Spleen (tissue), 7 donors: ENCODE measurements around the gene C16orf86.

ENCODE experiments used
- POLR2A ChIP-seq, 3 donors: fragments of 450-650 bp; IDR thresholded peaks; one replicate each; pipeline ENCODE4 v1.5.1; 2017; ENCODE audit warnings: antibody characterized with exemption in 3 of 3, mild to moderate bottlenecking in 1 of 3
- POLR2AphosphoS5 ChIP-seq, 3 donors: sonication (generic); formaldehyde crosslinking; IDR thresholded peaks; one replicate each; pipeline ENCODE4 v1.5.1; 2017; ENCODE audit warnings: antibody characterized with exemption in 3 of 3
- TF ChIP-seq, protein P1 (sequence below), 11 experiments: fragments of 200-600 bp in 7 of 11; fragments of 450-650 bp in 4 of 11; sonication (generic) in 4 of 11; IDR thresholded peaks in 8 of 11; conservative IDR thresholded peaks in 3 of 11; 1 replicate in 7 of 11; 2 replicates in 4 of 11; pipeline versions ENCODE4 v1.4.0 to v1.8.0; 2016 to 2021; ENCODE audit warnings: antibody characterized with exemption in 11 of 11, inconsistent platforms in 4 of 11, mild to moderate bottlenecking in 1 of 11
- donor health status: DM: no; HTN: no; CAD: no; lungs with moderate emphysema.
- donor health status: DM: no; HTN: no; CAD: no.
- donor health status: DM: no; HTN: no; CAD: no.

DNA sequence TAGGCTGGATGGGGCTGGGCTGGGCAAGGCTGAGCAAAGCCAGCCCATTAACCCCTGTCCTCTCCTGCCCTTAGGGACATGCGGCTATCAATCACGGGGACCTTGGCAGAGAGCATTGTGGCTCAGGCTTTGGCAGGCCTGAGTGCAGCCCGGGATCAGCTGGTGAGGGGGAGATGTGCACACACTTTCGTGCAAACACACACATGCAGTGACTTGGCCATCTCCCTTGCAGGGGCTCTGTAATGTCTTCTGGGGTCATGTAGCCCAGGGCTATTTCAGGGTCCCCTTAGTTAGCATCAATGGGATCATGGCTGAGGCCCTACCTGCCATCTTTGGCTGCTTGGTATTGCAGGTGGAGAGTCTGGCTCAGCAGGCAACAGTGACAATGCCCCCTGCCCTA lies 14.8 kb upstream of the C16orf86 start:
- TF ChIP-seq, protein P1, sequence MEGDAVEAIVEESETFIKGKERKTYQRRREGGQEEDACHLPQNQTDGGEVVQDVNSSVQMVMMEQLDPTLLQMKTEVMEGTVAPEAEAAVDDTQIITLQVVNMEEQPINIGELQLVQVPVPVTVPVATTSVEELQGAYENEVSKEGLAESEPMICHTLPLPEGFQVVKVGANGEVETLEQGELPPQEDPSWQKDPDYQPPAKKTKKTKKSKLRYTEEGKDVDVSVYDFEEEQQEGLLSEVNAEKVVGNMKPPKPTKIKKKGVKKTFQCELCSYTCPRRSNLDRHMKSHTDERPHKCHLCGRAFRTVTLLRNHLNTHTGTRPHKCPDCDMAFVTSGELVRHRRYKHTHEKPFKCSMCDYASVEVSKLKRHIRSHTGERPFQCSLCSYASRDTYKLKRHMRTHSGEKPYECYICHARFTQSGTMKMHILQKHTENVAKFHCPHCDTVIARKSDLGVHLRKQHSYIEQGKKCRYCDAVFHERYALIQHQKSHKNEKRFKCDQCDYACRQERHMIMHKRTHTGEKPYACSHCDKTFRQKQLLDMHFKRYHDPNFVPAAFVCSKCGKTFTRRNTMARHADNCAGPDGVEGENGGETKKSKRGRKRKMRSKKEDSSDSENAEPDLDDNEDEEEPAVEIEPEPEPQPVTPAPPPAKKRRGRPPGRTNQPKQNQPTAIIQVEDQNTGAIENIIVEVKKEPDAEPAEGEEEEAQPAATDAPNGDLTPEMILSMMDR (IDR thresholded peaks at IDR 0.05 in 8 of 11, conservative IDR thresholded peaks at IDR 0.05 in 3 of 11) = no peak
- TF ChIP-seq POLR2A (IDR thresholded peaks at IDR 0.05) (no peak), POLR2AphosphoS5 (IDR thresholded peaks at IDR 0.05) (no peak)
